ENCODE results near the gene PAK1IP1. TPM values are rescaled to one million over a fixed set of nuclear protein-coding genes. Genes with fewer than 3 reads are reported as not detected.
"Not testable (repeated sequence)": the region's sequence is repeated elsewhere in the genome, so short reads cannot be mapped to it uniquely, and the experiment has no call there.

Gene PAK1IP1, protein sequence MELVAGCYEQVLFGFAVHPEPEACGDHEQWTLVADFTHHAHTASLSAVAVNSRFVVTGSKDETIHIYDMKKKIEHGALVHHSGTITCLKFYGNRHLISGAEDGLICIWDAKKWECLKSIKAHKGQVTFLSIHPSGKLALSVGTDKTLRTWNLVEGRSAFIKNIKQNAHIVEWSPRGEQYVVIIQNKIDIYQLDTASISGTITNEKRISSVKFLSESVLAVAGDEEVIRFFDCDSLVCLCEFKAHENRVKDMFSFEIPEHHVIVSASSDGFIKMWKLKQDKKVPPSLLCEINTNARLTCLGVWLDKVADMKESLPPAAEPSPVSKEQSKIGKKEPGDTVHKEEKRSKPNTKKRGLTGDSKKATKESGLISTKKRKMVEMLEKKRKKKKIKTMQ
- total RNA-seq (1 to 10 TPM; 7.2 to 7.4 TPM), polyA plus RNA-seq (10 to 100 TPM; 11.6 to 17.1 TPM)

DNA sequence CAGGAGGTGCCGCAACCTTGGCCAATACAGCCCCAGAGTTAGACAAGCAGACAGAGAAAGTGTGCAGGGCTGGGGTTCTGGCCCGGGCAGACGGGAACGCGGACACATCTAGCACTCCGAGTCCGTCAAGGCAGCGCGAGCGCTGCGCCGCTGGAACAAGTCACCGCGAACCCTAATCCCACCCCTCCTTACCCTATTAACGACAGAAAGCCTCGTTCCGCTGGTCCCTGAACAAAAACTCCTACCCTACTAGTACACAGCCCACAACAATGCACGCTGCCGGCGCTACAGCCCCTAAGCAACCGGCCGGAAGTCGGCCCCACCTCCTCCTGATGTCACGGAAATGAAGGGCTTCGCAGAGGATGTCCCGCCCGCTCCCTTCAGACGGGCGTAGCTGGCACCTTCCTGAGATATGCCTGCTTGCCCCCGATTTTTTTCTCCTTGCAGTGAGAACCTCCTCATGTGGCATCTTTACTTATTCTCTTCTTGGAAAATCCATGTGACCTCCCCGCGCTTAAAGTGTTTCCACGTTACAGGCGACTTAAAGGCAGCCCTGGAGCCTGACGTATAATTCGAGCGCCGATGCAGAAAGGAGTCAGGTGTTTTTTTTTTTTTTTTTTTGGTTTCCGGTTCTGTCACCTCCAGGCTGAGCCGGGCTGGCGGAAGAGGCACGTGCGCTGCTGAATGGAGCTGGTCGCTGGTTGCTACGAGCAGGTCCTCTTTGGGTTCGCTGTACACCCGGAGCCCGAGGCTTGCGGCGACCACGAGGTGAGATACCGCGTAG lies at the start of gene PAK1IP1, which contains the start of gene C6orf52:
TSS of gene PAK1IP1 (plus strand) at position 671 of the 784 bp plus-strand sequence. CDS start at position 685, 14 bp downstream.
TSS of gene C6orf52 (minus strand) at position 315 of the 784 bp plus-strand sequence. CDS start 7,066 bp downstream, outside the sequence.
- ChIA-PET POLR2A (ENCODE audit: partially characterized antibody) (interaction anchor here (0.6 to 5.0 kb wide), 17 partner anchors 10 to 399 kb away, joined by 3 to 103 read pairs (median 4); partner anchors contain the start of genes MAK, SMIM13, TMEM14B and TMEM14C), CTCF (ENCODE audit: partially characterized antibody) (interaction anchor here (0.6 to 1.5 kb wide), 9 partner anchors 8 to 528 kb away, joined by 3 to 7 read pairs (median 4); no protein-coding TSS in a partner anchor)
- Mint-ChIP-seq H3K27ac (peak within 1 kb of the TSS; percentile 100), H3K4me3 (peak within 1 kb of the TSS; percentile 93 to 100 (median 98)), H3K4me1 (peaks cover 25 to 49% (median 34%) of the 10 kb centered on the region in 4 donors), H3K9me3 (peaks cover 0 to 6% (median 0%) of the 10 kb centered on the region in 8 donors), H3K36me3 (peaks cover 17 to 26% of the 10 kb centered on the region in 2 donors), H3K27me3 (peaks cover 2 to 6% of the 10 kb centered on the region in 2 donors)
- intact Hi-C loops (cut with micrococcal nuclease) = loop anchor here (1.0 to 10.0 kb wide), 9 partner anchors 29 to 1313 kb away; partner anchors contain the start of genes MAK, SMIM13, TMEM14B and TMEM14C
- peaks cover 18% of the 10 kb centered on the region for H3K36me3 ChIP-seq (ENCODE audit: insufficient read depth, low read length)
- H3K27ac ChIP-seq (ENCODE audit: low read depth, low read length) = peak within 1 kb of the TSS; percentile 92
- peak within 1 kb of the TSS; percentile 45 to 88 for H3K4me3 ChIP-seq (ENCODE audit: low read length in 2 of 2)
- H3K27me3 ChIP-seq (ENCODE audit: insufficient read depth, low read length) = no peaks in the 10 kb centered on the region
- H3K4me1 ChIP-seq (ENCODE audit: insufficient read depth, low read length) = peaks cover 34% of the 10 kb centered on the region
- no peaks in the 10 kb centered on the region for H3K9me3 ChIP-seq (ENCODE audit: control insufficient read depth in 1 of 2, low read length in 2 of 2)
- DNase-seq = peak; percentile 96 to 97 (median 97)

DNA sequence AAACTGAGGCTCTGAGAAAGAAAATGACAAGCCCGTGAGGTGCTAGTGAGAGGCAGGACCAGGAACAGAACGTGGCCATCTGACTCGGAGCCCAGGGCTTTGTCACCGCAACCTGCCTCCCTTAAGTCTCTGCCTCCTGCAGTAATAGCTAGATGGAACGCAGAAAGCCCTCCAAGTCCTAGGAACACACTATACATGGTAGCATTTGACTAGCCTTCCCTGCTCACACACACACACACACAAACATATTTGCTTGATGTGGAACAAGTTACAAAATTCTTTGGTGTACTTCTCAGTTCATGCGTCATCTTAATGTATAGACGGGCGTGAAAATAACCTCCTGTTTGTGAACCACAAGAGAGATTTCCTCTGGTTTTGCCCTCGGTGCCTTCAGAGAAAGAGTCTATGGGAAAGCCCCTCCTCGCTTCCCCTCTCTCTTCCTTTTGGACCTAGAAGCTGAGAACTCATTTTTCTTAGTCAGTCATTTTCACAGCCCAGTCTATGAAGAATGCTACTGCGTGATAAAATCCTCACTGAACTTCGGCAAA lies 39.2 kb upstream of the PAK1IP1 start:
- Mint-ChIP-seq H3K27ac (peak overlapping the region in 1 of 7 donors; percentile 40), H3K4me1 (peaks cover 6 to 14% (median 10%) of the 10 kb centered on the region in 4 donors), H3K36me3 (no peaks in the 10 kb centered on the region), H3K9me3 (peaks cover 0 to 3% (median 0%) of the 10 kb centered on the region in 8 donors), H3K4me3 (peak overlapping the region in 5 of 8 donors; percentile 13 to 67 (median 23)), H3K27me3 (peaks cover 14 to 22% of the 10 kb centered on the region in 2 donors)
- peak in 4 of 5 donors; percentile 16 to 44 (median 28) for DNase-seq
- Histone ChIP-seq H3K27me3 (ENCODE audit: insufficient read depth, low read length) (peaks cover 3% of the 10 kb centered on the region), H3K36me3 (ENCODE audit: insufficient read depth, low read length) (no peaks in the 10 kb centered on the region), H3K27ac (ENCODE audit: low read depth, low read length) (no peak overlapping the region), H3K4me1 (ENCODE audit: insufficient read depth, low read length) (peaks cover 7% of the 10 kb centered on the region), H3K4me3 (ENCODE audit: low read length in 2 of 2) (no peak overlapping the region), H3K9me3 (ENCODE audit: control insufficient read depth in 1 of 2, low read length in 2 of 2) (no peaks in the 10 kb centered on the region)
- ChIA-PET POLR2A (ENCODE audit: partially characterized antibody) (no interaction called here), CTCF (ENCODE audit: partially characterized antibody) (no interaction called here)
- intact Hi-C loops (cut with micrococcal nuclease) = no loop called here

DNA sequence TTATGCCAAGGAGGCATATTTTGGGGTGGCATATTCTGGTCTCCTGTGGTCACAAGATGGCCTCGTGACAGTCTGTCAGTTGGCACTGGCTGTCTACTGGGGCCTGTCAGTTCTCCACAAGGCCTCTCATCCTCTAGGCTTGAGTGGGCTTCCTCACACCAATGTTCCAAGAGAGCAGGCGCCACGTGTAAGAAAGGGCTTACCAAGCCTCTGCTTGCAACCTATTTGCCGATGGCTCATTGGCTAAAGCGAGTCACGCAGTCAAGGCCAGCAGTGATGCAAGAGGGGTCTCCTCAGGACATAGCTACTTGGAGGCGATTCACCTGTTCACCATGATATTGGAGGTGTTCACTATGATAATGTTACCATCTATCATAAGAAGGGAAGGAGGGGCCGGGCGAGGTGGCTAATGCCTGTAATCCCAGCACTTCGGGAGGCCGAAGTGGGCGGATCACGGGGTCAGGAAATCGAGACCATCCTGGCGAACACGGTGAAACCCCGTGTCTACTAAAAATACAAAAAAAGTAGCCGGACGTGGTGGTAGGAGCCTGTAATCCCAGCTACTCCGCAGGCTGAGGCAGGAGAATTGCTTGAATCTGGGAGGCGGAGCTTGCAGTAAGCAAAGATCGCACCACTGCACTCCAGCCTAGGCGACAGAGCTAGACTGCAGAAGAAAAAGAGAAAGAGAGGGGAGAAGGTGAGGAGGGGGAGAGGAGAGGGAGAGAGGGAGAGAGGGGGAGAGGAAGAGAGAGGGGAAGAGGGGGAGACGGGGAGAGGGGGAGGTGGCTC lies 35.7 kb upstream of the PAK1IP1 start:
- no peaks in the 10 kb centered on the region for H3K36me3 ChIP-seq (ENCODE audit: insufficient read depth, low read length)
- Mint-ChIP-seq H3K36me3 (no peaks in the 10 kb centered on the region), H3K4me3 (peak overlapping the region in 7 of 8 donors; percentile 52 to 78 (median 68)), H3K27ac (no peak overlapping the region), H3K4me1 (peaks cover 6 to 14% (median 10%) of the 10 kb centered on the region in 4 donors), H3K27me3 (peaks cover 11 to 12% of the 10 kb centered on the region in 2 donors), H3K9me3 (peaks cover 0 to 2% (median 0%) of the 10 kb centered on the region in 8 donors)
- no peak overlapping the region for H3K27ac ChIP-seq (ENCODE audit: low read depth, low read length)
- ChIA-PET POLR2A (ENCODE audit: partially characterized antibody) (no interaction called here), CTCF (ENCODE audit: partially characterized antibody) (interaction anchor here (0.5 kb wide), 1 partner anchor 1440 kb away, joined by 3 read pairs; no protein-coding TSS in a partner anchor)
- H3K4me1 ChIP-seq (ENCODE audit: insufficient read depth, low read length) = peaks cover 7% of the 10 kb centered on the region
- H3K27me3 ChIP-seq (ENCODE audit: insufficient read depth, low read length) = peaks cover 3% of the 10 kb centered on the region
- intact Hi-C loops (cut with micrococcal nuclease) = no loop called here
- no peak overlapping the region for H3K4me3 ChIP-seq (ENCODE audit: low read length in 2 of 2)
- no peak for DNase-seq
- H3K9me3 ChIP-seq (ENCODE audit: control insufficient read depth in 1 of 2, low read length in 2 of 2) = no peaks in the 10 kb centered on the region

DNA sequence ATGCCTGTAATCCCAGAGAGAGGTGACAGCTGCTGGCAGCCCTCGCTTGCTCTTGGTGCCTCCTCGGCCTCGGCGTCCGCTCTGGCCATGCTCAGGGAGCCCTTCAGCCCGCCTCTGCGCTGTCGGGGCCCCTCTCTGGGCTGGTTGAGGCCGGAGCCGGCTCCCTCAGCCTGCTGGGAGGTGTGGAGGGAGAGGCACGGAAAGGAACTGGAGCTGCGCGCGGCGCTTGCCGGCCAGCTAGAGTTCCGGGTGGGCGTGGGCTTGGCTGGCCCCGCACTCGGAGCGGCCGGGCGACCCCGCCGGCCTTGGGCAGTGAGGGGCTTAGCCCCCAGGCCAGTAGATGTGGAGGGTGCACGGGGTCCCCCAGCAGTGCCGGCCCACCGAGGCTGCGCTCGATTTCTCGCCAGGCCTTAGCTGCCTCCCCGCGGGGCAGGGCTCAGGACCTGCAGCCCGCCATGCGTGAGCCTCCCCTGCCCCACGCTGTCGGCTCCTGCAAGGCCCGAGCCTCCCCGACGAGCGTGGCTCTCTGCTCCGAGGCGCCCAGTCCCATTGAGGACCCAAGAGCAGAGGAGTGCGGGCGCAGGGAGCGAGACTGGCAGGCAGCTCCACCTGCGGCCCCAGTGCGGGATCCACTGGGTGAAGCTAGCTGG lies 34.9 kb upstream of the PAK1IP1 start:
- Histone ChIP-seq H3K4me3 (ENCODE audit: low read length in 2 of 2) (no peak overlapping the region), H3K27ac (ENCODE audit: low read depth, low read length) (no peak overlapping the region), H3K4me1 (ENCODE audit: insufficient read depth, low read length) (peaks cover 7% of the 10 kb centered on the region), H3K36me3 (ENCODE audit: insufficient read depth, low read length) (no peaks in the 10 kb centered on the region), H3K9me3 (ENCODE audit: control insufficient read depth in 1 of 2, low read length in 2 of 2) (no peaks in the 10 kb centered on the region), H3K27me3 (ENCODE audit: insufficient read depth, low read length) (peaks cover 2% of the 10 kb centered on the region)
- peaks cover 6 to 14% (median 10%) of the 10 kb centered on the region in 4 donors for H3K4me1 Mint-ChIP-seq
- CTCF ChIA-PET (ENCODE audit: partially characterized antibody) = no interaction called here
- intact Hi-C loops (cut with micrococcal nuclease) = no loop called here
- DNase-seq = no peak
- no peaks in the 10 kb centered on the region for H3K36me3 Mint-ChIP-seq
- peaks cover 11 to 12% of the 10 kb centered on the region in 2 donors for H3K27me3 Mint-ChIP-seq
- H3K27ac Mint-ChIP-seq = no peak overlapping the region
- peaks cover 0 to 4% (median 2%) of the 10 kb centered on the region in 8 donors for H3K9me3 Mint-ChIP-seq
- POLR2A ChIA-PET (ENCODE audit: partially characterized antibody) = interaction anchor here (1.2 kb wide), 1 partner anchor 35 kb away, joined by 3 read pairs; the partner anchor contains the start of gene PAK1IP1
- peak overlapping the region in 5 of 8 donors; percentile 65 to 78 (median 72) for H3K4me3 Mint-ChIP-seq

DNA sequence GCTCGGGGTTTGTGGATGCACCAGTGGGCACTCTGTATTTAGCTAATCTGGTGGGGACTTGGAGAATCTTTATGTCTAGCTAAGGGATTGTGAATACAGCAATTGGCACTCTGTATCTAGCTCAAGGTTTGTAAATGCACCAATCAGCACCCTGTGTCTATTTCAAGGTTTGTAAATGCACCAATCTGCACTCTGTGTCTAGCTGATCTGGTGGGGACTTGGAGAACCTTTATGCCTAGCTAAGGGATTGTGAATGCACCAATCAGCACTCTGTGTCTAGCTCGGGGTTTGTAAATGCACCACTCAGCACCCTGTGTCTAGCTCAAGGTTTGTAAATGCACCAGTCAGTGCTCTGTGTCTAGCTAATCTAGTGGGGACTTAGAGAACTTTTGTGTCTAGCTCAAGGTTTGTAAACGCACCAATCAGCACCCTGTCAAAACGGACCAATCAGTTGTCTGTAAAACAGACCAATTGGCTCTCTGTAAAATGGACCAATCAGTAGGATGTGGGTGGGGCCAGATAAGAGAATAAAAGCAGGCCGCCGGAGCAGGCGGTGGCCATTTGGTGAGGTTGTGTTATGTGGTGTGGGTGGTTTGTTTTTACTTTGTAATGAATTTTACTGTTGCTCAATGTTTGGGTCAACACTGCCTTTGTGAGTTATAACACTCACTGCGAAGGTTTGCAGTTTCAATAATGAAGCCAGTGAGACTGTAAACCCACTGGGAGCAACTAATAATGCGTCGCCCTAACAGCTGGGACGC lies 34.2 kb upstream of the PAK1IP1 start:
- H3K4me1 Mint-ChIP-seq; H3K4me3 ChIP-seq (ENCODE audit: low read length in 2 of 2); H3K27me3 ChIP-seq (ENCODE audit: insufficient read depth, low read length); H3K9me3 ChIP-seq (ENCODE audit: control insufficient read depth in 1 of 2, low read length in 2 of 2); H3K27ac ChIP-seq (ENCODE audit: low read depth, low read length); H3K4me1 ChIP-seq (ENCODE audit: insufficient read depth, low read length); CTCF ChIA-PET (ENCODE audit: partially characterized antibody); H3K36me3 ChIP-seq (ENCODE audit: insufficient read depth, low read length); intact Hi-C loops (cut with micrococcal nuclease); DNase-seq; H3K27ac Mint-ChIP-seq; H3K36me3 Mint-ChIP-seq: not testable (repeated sequence)
- POLR2A ChIA-PET (ENCODE audit: partially characterized antibody) = interaction anchor here (1.2 kb wide), 1 partner anchor 34 kb away, joined by 3 read pairs; the partner anchor contains the start of gene PAK1IP1
- Mint-ChIP-seq H3K4me3 (peak overlapping the region in 7 of 8 donors; percentile 39 to 72 (median 56)), H3K9me3 (peaks cover 0 to 11% (median 3%) of the 10 kb centered on the region in 8 donors), H3K27me3 (peaks cover 10% of the 10 kb centered on the region in 2 donors)
